GM12874 (cell line): ENCODE data around the gene KCNJ16.

Experiments
- TF ChIP-seq, protein P1 (sequence below): IDR thresholded peaks from 2 replicates; pipeline ENCODE4 v1.5.1; 2011; ENCODE audit warnings: low read depth, mild to moderate bottlenecking, control low read depth, low read length, moderate library complexity; ENCODE audit not compliant: insufficient read depth

The KCNJ16 gene

DNA sequence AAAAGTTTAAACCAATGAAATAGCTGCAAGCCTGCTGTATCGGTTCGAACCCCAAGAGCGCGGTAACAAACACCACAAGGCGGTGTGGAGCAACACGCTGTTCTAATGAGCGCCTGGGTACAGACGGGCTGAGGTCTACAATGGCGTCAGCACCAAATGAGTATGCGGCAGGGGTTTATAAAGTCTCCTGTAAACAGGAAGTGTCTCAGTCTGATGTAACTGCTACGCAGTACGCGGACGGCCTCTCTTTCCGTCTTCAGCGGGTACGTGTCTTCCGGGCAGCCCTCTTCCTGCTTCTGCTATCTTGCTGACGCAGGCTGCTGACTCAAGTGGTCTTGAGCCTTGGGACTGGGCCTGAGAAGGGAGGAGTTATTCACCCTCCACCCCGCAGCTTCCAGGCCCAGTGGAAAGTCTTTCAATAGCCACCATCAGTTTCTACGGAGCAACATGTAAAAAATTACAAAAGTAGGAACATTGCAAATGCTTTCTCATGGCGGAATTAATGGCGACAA lies 53.8 kb downstream of the KCNJ16 start:
- TF ChIP-seq, protein P1, sequence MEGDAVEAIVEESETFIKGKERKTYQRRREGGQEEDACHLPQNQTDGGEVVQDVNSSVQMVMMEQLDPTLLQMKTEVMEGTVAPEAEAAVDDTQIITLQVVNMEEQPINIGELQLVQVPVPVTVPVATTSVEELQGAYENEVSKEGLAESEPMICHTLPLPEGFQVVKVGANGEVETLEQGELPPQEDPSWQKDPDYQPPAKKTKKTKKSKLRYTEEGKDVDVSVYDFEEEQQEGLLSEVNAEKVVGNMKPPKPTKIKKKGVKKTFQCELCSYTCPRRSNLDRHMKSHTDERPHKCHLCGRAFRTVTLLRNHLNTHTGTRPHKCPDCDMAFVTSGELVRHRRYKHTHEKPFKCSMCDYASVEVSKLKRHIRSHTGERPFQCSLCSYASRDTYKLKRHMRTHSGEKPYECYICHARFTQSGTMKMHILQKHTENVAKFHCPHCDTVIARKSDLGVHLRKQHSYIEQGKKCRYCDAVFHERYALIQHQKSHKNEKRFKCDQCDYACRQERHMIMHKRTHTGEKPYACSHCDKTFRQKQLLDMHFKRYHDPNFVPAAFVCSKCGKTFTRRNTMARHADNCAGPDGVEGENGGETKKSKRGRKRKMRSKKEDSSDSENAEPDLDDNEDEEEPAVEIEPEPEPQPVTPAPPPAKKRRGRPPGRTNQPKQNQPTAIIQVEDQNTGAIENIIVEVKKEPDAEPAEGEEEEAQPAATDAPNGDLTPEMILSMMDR: no peak

DNA sequence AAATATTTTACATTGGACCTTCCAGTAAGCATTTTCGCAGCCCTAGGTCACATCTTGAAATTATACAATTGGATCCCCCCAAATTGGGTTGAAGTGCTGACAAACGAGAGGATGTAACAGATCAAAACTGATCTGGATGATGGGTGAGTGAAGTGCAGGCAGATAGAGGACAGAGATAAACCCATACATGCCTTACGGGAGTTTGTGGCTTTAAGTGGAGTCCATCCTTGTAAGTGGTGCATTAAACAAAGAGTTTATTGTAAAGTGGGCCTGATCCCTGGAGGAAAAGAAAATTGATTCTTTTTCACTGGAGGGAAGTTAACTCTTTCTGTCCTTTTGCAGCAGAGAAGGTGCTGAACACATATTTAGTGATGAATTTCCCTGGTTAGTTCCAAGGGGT lies 55.3 kb downstream of the KCNJ16 start:
- TF ChIP-seq, protein P1: no peak

DNA sequence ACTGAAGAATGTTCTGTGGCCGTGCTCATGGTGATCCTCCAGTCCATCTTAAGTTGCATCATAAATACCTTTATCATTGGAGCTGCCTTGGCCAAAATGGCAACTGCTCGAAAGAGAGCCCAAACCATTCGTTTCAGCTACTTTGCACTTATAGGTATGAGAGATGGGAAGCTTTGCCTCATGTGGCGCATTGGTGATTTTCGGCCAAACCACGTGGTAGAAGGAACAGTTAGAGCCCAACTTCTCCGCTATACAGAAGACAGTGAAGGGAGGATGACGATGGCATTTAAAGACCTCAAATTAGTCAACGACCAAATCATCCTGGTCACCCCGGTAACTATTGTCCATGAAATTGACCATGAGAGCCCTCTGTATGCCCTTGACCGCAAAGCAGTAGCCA lies 57.5 kb downstream of the KCNJ16 start:
- TF ChIP-seq, protein P1: no peak

- TF ChIP-seq, protein P1: no peak
Measured at GRCh38 chr17:70134042-70134441, 59.0 kb downstream of the KCNJ16 start.

DNA sequence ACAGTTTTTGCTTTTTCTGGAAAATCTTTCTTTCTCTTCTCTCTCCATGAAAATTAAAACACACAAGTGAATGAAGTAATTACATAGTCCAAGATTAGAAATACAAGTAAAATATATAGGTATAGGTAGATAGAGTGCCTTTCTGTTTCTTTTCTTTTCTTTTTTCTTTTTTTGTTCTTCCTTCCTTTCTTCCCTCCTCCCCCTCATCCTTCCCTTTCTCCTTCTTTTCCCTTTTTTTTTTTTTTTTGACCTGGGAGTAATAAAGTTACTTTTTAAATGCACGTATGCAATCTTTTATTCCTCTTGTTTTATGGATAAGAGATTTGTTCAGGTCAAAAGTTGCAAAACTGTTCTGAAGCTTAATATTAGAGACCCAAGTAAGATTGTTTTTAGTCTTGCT lies 59.8 kb downstream of the KCNJ16 start:
- TF ChIP-seq, protein P1: no peak

GRCh38 chr17:70136131-70136530 lies 61.1 kb downstream of the KCNJ16 start:
- TF ChIP-seq, protein P1: no peak

GRCh38 chr17:70137451-70138230 lies 62.6 kb downstream of the KCNJ16 start:
- TF ChIP-seq, protein P1: no peak
